B cell (primary cell): Measurements from ENCODE around the gene CPNE5. TPM values are rescaled to one million over a fixed set of nuclear protein-coding genes. Genes with fewer than 3 reads are reported as not detected.

ENCODE experiments used
- ATAC-seq: fragments of 200-7000 bp; cut with Tn5 transposase; one replicate; pipeline ENCODE4 v1.10.0; 2021; ENCODE audit warnings: low read depth, mild to moderate bottlenecking, moderate number of reproducible peaks, moderate library complexity
- CTCF ChIA-PET: fragments of 350-600 bp; sonication (Branson Sonifier 250); formaldehyde crosslinking; loops from one replicate; lab custom pipeline; 2021; ENCODE audit warnings: antibody characterized with exemption, inconsistent platforms; lab: Charles Lee
- POLR2A ChIA-PET: fragments of 350-600 bp; sonication (Branson Sonifier 250); formaldehyde crosslinking; loops from one replicate; lab custom pipeline; 2021; ENCODE audit warnings: antibody characterized with exemption; lab: Charles Lee
- DNase-seq: peaks from one replicate; pipeline ENCODE4 v3.0.0; 2013
- H2AFZ ChIP-seq: 2 replicates; pipeline ENCODE4 v1.6.1; 2012; ENCODE audit warnings: mild to moderate bottlenecking, low read depth, low read length; ENCODE audit not compliant: insufficient read depth, poor library complexity, severe bottlenecking
- H3K27ac ChIP-seq, 2 donors: 1 replicate in 1 of 2; 2 replicates in 1 of 2; pipeline ENCODE4 v1.5.1; 2012 to 2013; ENCODE audit warnings: low read length in 2 of 2, mild to moderate bottlenecking in 2 of 2, moderate library complexity in 1 of 2
- H3K27me3 ChIP-seq, 4 experiments: fragments of 200-600 bp in 1 of 4; sonication (generic) in 1 of 4; replicated peaks in 1 of 4; 1 replicate in 2 of 4; 2 replicates in 2 of 4; pipeline versions ENCODE4 v1.6.1 to v1.7.0; 2013 to 2016; ENCODE audit warnings: low read length in 3 of 4, mild to moderate bottlenecking in 2 of 4, mixed read lengths in 1 of 4, moderate library complexity in 1 of 4; ENCODE audit not compliant: insufficient read depth in 4 of 4, control insufficient read depth in 3 of 4; ENCODE audit errors: control extremely low read depth in 1 of 4
- H3K36me3 ChIP-seq, 2 experiments: replicated peaks in 1 of 2; 1 replicate in 1 of 2; 2 replicates in 1 of 2; pipeline versions ENCODE4 v1.6.1 to v1.7.1; 2013; ENCODE audit warnings: low read length in 1 of 2; ENCODE audit not compliant: insufficient read depth in 2 of 2, control insufficient read depth in 1 of 2; ENCODE audit errors: control extremely low read depth in 1 of 2, extremely low read depth in 1 of 2
- H3K4me1 ChIP-seq, 2 donors: fragments of 200-600 bp in 1 of 2; sonication (generic) in 1 of 2; 1 replicate in 1 of 2; 2 replicates in 1 of 2; pipeline versions ENCODE4 v1.5.1 to v1.6.1; 2013 to 2017; ENCODE audit warnings: low read length in 2 of 2; ENCODE audit not compliant: control insufficient read depth in 2 of 2, insufficient read depth in 2 of 2
- H3K4me2 ChIP-seq: replicated peaks from 2 replicates; pipeline ENCODE3; 2012; ENCODE audit warnings: mild to moderate bottlenecking, low read depth, low read length; ENCODE audit not compliant: poor library complexity, severe bottlenecking
- H3K4me3 ChIP-seq, 5 experiments: fragments of 200-600 bp in 1 of 5; sonication (generic) in 1 of 5; 1 replicate in 3 of 5; 2 replicates in 2 of 5; pipeline versions ENCODE4 v1.5.1 to v1.7.0; 2011 to 2016; ENCODE audit warnings: low read length in 4 of 5, mild to moderate bottlenecking in 4 of 5, low read depth in 2 of 5, control low read depth in 1 of 5, moderate library complexity in 1 of 5; ENCODE audit not compliant: insufficient read depth in 1 of 5; ENCODE audit errors: control extremely low read depth in 1 of 5, extremely low read depth in 1 of 5
- H3K79me2 ChIP-seq: fragments of 200-600 bp; sonication (generic); one replicate; pipeline ENCODE4 v1.6.0; 2016; ENCODE audit warnings: low read length; ENCODE audit not compliant: control insufficient read depth, insufficient read depth
- H3K9ac ChIP-seq: fragments of 200-600 bp; sonication (generic); 2 replicates; pipeline ENCODE4 v1.6.1; 2017; ENCODE audit warnings: mild to moderate bottlenecking, low read length, moderate library complexity
- H3K9me3 ChIP-seq, 3 donors: one replicate each; pipeline versions ENCODE4 v1.6.1 to v1.7.1; 2013; ENCODE audit warnings: low read length in 2 of 3; ENCODE audit not compliant: control insufficient read depth in 2 of 3, insufficient read depth in 1 of 3; ENCODE audit errors: control extremely low read depth in 1 of 3
- H4K20me1 ChIP-seq: 2 replicates; pipeline ENCODE4 v1.6.0; 2012; ENCODE audit warnings: mild to moderate bottlenecking, low read length; ENCODE audit not compliant: insufficient read depth, control insufficient read depth, poor library complexity, severe bottlenecking
- H3K27ac Mint-ChIP-seq: one replicate; pipeline ENCODE4 v1.8.0; 2021; ENCODE audit warnings: mixed read lengths
- H3K27me3 Mint-ChIP-seq: one replicate; pipeline ENCODE4 v1.8.0; 2021; ENCODE audit warnings: mixed read lengths
- H3K4me1 Mint-ChIP-seq: one replicate; pipeline ENCODE4 v1.8.0; 2021; ENCODE audit warnings: mixed read lengths
- H3K4me3 Mint-ChIP-seq: one replicate; pipeline ENCODE4 v1.8.0; 2021; ENCODE audit warnings: mixed read lengths
- H3K9me3 Mint-ChIP-seq: one replicate; pipeline ENCODE4 v1.8.0; 2022; ENCODE audit warnings: mixed read lengths; ENCODE audit not compliant: insufficient read depth
- EZH2 ChIP-seq: IDR thresholded peaks from 2 replicates; pipeline ENCODE4 v1.6.1; 2012; ENCODE audit warnings: borderline replicate concordance, low read depth, mild to moderate bottlenecking, moderate library complexity, low read length; ENCODE audit not compliant: insufficient read depth, poor library complexity, severe bottlenecking
- WGBS: methylation state at CpG from one replicate; pipeline ENCODE4 v1.1.5; 2013; ENCODE audit warnings: missing lambda C conversion rate; ENCODE audit not compliant: insufficient coverage; 5-methylcytosine and 5-hydroxymethylcytosine counted together
- intact Hi-C: fragments of 100-400 bp; cut with micrococcal nuclease; formaldehyde crosslinking; loops from one replicate; pipeline ENCODE4 v1.10.0; 2022
- polyA plus RNA-seq: library from polyadenylated mRNA; depleted of rRNA; stranded (reverse); fragments of >200 nt; gene quantifications from 2 replicates; pipeline ENCODE4 v1.2.3, GENCODE V29; 2012
- total RNA-seq, 2 donors: library from RNA; stranded (reverse); fragments of 120-200 nt in 1 of 2; gene quantifications; 1 replicate in 1 of 2; 2 replicates in 1 of 2; pipeline versions ENCODE4 v1.2.3 to v1.2.4, GENCODE V29; 2013 to 2022
- TF ChIP-seq, protein P1 (sequence below): fragments of 200-600 bp; IDR thresholded peaks from one replicate; pipeline ENCODE4 v1.8.0; 2022; ENCODE audit warnings: antibody characterized with exemption, mild to moderate bottlenecking

Gene CPNE5
- total and polyA plus RNA-seq, 2 donors (not counting 1 experiment from before 2014, with no cell fraction given): 49.8 to 357 TPM

DNA sequence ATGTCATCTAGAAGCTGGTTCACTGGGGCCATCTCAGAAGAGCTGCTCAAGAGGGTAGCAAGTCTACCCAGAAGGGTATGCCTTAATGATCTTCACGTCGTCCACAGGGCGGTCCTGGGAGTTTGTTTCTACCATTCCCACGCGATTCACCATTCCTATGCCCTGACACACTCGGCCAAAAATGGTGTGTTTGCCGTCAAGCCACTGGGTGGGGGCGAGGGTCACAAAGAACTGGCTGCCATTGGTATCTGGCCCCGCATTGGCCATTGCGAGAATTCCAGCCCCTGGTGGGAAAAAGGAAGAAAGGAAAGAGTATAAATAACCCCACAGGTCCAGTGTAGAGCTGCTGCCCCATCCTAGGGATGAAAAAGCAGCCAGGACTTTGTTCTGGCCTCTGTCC is 16.5 kb upstream of the CPNE5 start:
- Histone ChIP-seq H3K27me3 (no peaks in the 10 kb centered on the region), H3K4me3 (no peak overlapping the region), H3K79me2 (peaks cover 8% of the 10 kb centered on the region), H3K27ac (no peak overlapping the region), H2AFZ (no peak overlapping the region), H3K36me3 (peaks cover 0 to 37% of the 10 kb centered on the region in 2 experiments), H3K9me3 (peaks cover 0 to 5% (median 4%) of the 10 kb centered on the region in 3 donors), H3K4me1 (no peaks in the 10 kb centered on the region), H3K9ac (no peak overlapping the region), H4K20me1 (no peaks in the 10 kb centered on the region), H3K4me2 (no peak overlapping the region)
- no peaks in the 10 kb centered on the region for H3K4me1 Mint-ChIP-seq
- over 99% methylated on average over 10 of the region's 10 CpGs for WGBS
- no peak for DNase-seq
- ATAC-seq: no peak
- no peak overlapping the region for H3K27ac Mint-ChIP-seq
- H3K9me3 Mint-ChIP-seq: no peaks in the 10 kb centered on the region
- no peaks in the 10 kb centered on the region for H3K27me3 Mint-ChIP-seq
- no peak overlapping the region for H3K4me3 Mint-ChIP-seq
- TF ChIP-seq, protein P1, sequence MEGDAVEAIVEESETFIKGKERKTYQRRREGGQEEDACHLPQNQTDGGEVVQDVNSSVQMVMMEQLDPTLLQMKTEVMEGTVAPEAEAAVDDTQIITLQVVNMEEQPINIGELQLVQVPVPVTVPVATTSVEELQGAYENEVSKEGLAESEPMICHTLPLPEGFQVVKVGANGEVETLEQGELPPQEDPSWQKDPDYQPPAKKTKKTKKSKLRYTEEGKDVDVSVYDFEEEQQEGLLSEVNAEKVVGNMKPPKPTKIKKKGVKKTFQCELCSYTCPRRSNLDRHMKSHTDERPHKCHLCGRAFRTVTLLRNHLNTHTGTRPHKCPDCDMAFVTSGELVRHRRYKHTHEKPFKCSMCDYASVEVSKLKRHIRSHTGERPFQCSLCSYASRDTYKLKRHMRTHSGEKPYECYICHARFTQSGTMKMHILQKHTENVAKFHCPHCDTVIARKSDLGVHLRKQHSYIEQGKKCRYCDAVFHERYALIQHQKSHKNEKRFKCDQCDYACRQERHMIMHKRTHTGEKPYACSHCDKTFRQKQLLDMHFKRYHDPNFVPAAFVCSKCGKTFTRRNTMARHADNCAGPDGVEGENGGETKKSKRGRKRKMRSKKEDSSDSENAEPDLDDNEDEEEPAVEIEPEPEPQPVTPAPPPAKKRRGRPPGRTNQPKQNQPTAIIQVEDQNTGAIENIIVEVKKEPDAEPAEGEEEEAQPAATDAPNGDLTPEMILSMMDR: no peak
- TF ChIP-seq EZH2: no peak
- POLR2A ChIA-PET: no interaction called here
- intact Hi-C loops: loop anchor here (10.0 kb wide), 1 partner anchor 431 kb away; no protein-coding TSS in a partner anchor
- CTCF ChIA-PET: no interaction called here

DNA sequence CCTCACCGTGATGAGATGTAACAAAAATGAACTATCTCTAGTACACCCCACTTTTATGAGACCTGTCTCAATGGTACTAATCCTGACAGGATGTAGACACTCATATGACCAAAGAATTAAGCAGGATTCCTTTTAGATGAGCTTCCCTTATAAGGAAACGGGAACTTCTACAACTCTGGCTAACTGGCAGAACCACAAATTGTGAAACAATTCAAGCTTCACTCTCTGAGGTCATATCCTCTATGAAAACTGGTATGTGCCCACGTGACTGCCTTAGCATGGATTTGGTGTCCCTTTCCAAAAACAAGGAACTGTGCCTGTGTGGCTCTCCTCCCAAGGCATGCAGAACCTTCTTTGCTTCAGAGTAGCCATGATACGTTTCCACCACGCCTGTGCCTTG is 14.1 kb upstream of the CPNE5 start:
- intact Hi-C loops: loop anchor here (10.0 kb wide), 1 partner anchor 429 kb away; no protein-coding TSS in a partner anchor
- TF ChIP-seq EZH2: no peak
- TF ChIP-seq, protein P1: no peak
- H3K4me1 Mint-ChIP-seq: peaks cover 8% of the 10 kb centered on the region
- H3K9ac ChIP-seq: no peak overlapping the region
- no peak for ATAC-seq
- ChIA-PET POLR2A (no interaction called here), CTCF (interaction anchor here (1.0 to 7.8 kb wide), 7 partner anchors 9 to 238 kb away, joined by 4 to 92 read pairs (median 22); no protein-coding TSS in a partner anchor)
- no peak overlapping the region for H3K4me3 Mint-ChIP-seq
- H3K27me3 ChIP-seq: peaks cover 0 to 11% (median 5%) of the 10 kb centered on the region in 4 experiments
- H3K79me2 ChIP-seq: no peaks in the 10 kb centered on the region
- no peak overlapping the region for H3K27ac ChIP-seq
- H3K4me3 ChIP-seq: no peak overlapping the region
- peaks cover 3% of the 10 kb centered on the region for H3K27me3 Mint-ChIP-seq
- H3K36me3 ChIP-seq: peaks cover 0 to 37% of the 10 kb centered on the region in 2 experiments
- 84% methylated on average over 5 of the region's 5 CpGs for whole genome bisulfite sequencing
- H2AFZ ChIP-seq: no peak overlapping the region
- no peaks in the 10 kb centered on the region for H4K20me1 ChIP-seq
- H3K4me2 ChIP-seq: no peak overlapping the region
- peaks cover 4% of the 10 kb centered on the region for H3K9me3 Mint-ChIP-seq
- H3K4me1 ChIP-seq: peaks cover 0 to 8% of the 10 kb centered on the region in 2 donors
- no peak for DNase-seq
- H3K27ac Mint-ChIP-seq: no peak overlapping the region
- H3K9me3 ChIP-seq: peaks cover 0 to 12% (median 12%) of the 10 kb centered on the region in 3 donors
